K562 (cell line): Measurements from ENCODE around the gene NADK. TPM values are rescaled to one million over a fixed set of nuclear protein-coding genes. Genes with fewer than 3 reads are reported as not detected.

Experiments used
- ATAC-seq: fragments of 200-7000 bp; cut with Tn5 transposase; 3 replicates; pipeline ENCODE4 v1.9.1; 2020; ENCODE audit warnings: moderate library complexity
- BruUV-seq: library from RNA; stranded (reverse); fragments of 400-500 nt; replicated peaks from 2 replicates; lab custom pipeline; 2021; lab: Mats Ljungman, UMichigan
- CTCF ChIA-PET: fragments of 300-600 bp; formaldehyde crosslinking; extraction: SDS; loops from one replicate; lab custom pipeline; 2021; ENCODE audit warnings: low intra/inter-chr PET ratio; lab: Yijun Ruan, JAX
- POLR2A ChIA-PET: fragments of 300-600, 350-650 bp; sonication (Branson Sonifier 250); formaldehyde crosslinking; extraction: SDS; loops from one replicate; lab custom pipeline; 2021; ENCODE audit warnings: antibody characterized with exemption, inconsistent platforms; lab: Yijun Ruan, JAX
- DNase-seq, 4 experiments: peaks; one replicate each; pipeline versions ENCODE4 v3.0.0 to v3.0.0-alpha.2; 2011 to 2018; ENCODE audit warnings: low spot score in 3 of 4, mixed read lengths in 3 of 4; ENCODE audit errors: extremely low read depth in 1 of 4
- FAIRE-seq: peaks from 2 replicates; lab custom pipeline; 2011; peaks lifted over from hg19 to GRCh38; lab: Jason Lieb, UNC
- H2AFZ ChIP-seq: 2 replicates; pipeline ENCODE4 v1.6.0; 2011; ENCODE audit warnings: low read depth, low read length, control low read depth, inconsistent platforms
- H3K27ac ChIP-seq: fragments of 200-600 bp; 3 replicates; pipeline ENCODE4 v1.8.0; 2011; ENCODE audit warnings: low read depth, mild to moderate bottlenecking, control low read depth, inconsistent platforms, low read length, moderate library complexity, mixed read lengths; ENCODE audit errors: extremely low read depth
- H3K27me3 ChIP-seq, 2 experiments: fragments of 300-600 bp in 1 of 2; 2 replicates in 1 of 2; 3 replicates in 1 of 2; pipeline versions ENCODE4 v1.6.0 to v1.8.0; 2011; ENCODE audit warnings: inconsistent platforms in 2 of 2, low read length in 2 of 2, mild to moderate bottlenecking in 1 of 2, mixed read lengths in 1 of 2, moderate library complexity in 1 of 2; ENCODE audit not compliant: control insufficient read depth in 2 of 2, insufficient read depth in 2 of 2
- H3K36me3 ChIP-seq: fragments of 300-600 bp; 3 replicates; pipeline ENCODE4 v1.8.0; 2011; ENCODE audit warnings: mild to moderate bottlenecking, low read length, inconsistent platforms; ENCODE audit not compliant: control insufficient read depth, insufficient read depth
- H3K4me1 ChIP-seq, 2 experiments: fragments of 200-600 bp in 1 of 2; replicated peaks in 1 of 2; 2 replicates in 1 of 2; 3 replicates in 1 of 2; pipeline versions ENCODE4 v1.5.1 to v1.8.0; 2011; ENCODE audit warnings: inconsistent platforms in 2 of 2, low read length in 2 of 2, mild to moderate bottlenecking in 1 of 2, mixed read lengths in 1 of 2, moderate library complexity in 1 of 2; ENCODE audit not compliant: control insufficient read depth in 2 of 2, insufficient read depth in 2 of 2
- H3K4me2 ChIP-seq: 2 replicates; pipeline ENCODE4 v1.6.1; 2011; ENCODE audit warnings: low read length, control low read depth, inconsistent platforms, mixed read lengths; ENCODE audit not compliant: insufficient read depth
- H3K4me3 ChIP-seq: fragments of 200-600 bp; sonication (generic), shearing (Covaris generic); 2 replicates; pipeline ENCODE4 v1.5.1; 2016; ENCODE audit warnings: control low read depth, inconsistent platforms
- H3K79me2 ChIP-seq: fragments of 200-600 bp; 3 replicates; pipeline ENCODE4 v1.8.0; 2011; ENCODE audit warnings: low read length, inconsistent platforms; ENCODE audit not compliant: control insufficient read depth, insufficient read depth
- H3K9ac ChIP-seq, 2 experiments: 2 replicates each; pipeline versions ENCODE4 v1.6.0 to v1.6.1; 2011; ENCODE audit warnings: low read depth in 2 of 2, low read length in 2 of 2, control low read depth in 1 of 2, inconsistent platforms in 1 of 2, mild to moderate bottlenecking in 1 of 2, mixed read lengths in 1 of 2; ENCODE audit not compliant: insufficient read depth in 1 of 2
- H3K9me1 ChIP-seq: one replicate; pipeline ENCODE4 v1.6.0; 2011; ENCODE audit warnings: inconsistent platforms, mild to moderate bottlenecking, low read length, moderate library complexity; ENCODE audit not compliant: control insufficient read depth, insufficient read depth
- H3K9me3 ChIP-seq: replicated peaks from 2 replicates; pipeline ENCODE4 v1.5.1; 2011; ENCODE audit warnings: low read depth, low read length, inconsistent platforms; ENCODE audit not compliant: control insufficient read depth, insufficient read depth
- H4K20me1 ChIP-seq: replicated peaks from 2 replicates; pipeline ENCODE4 v1.6.1; 2011; ENCODE audit warnings: low read length, inconsistent platforms, mixed read lengths; ENCODE audit not compliant: control insufficient read depth, insufficient read depth
- HDAC2 ChIP-seq: fragments of 450-650 bp; IDR thresholded peaks from 2 replicates; pipeline ENCODE4 v1.6.1; 2016; ENCODE audit warnings: mild to moderate bottlenecking
- MTA2 ChIP-seq: fragments of 450-650 bp; IDR thresholded peaks from 2 replicates; pipeline ENCODE4 v1.6.1; 2016; ENCODE audit warnings: low read depth
- MTA3 ChIP-seq: fragments of 450-650 bp; formaldehyde crosslinking; IDR thresholded peaks from 2 replicates; pipeline ENCODE4 v1.6.1; 2017; ENCODE audit warnings: mild to moderate bottlenecking, borderline replicate concordance
- POLR2H ChIP-seq: IDR thresholded peaks from 2 replicates; pipeline ENCODE4 v1.6.1; 2016; ENCODE audit warnings: missing genetic modification characterization, low read depth, mild to moderate bottlenecking, control low read depth, missing compliant biosample characterization, moderate library complexity
- ZNF197 ChIP-seq: fragments of 200-800 bp; sonication (Bioruptor generic); IDR thresholded peaks from 2 replicates; pipeline ENCODE4 v1.6.1; 2016; ENCODE audit warnings: low read depth, missing genetic modification characterization, missing compliant biosample characterization
- ZNF212 ChIP-seq: fragments of 450-650 bp; formaldehyde crosslinking; IDR thresholded peaks from 2 replicates; pipeline ENCODE4 v1.4.0; 2020; ENCODE audit warnings: mild to moderate bottlenecking
- ZNF644 ChIP-seq: fragments of 200-800 bp; sonication (Bioruptor generic); IDR thresholded peaks from 2 replicates; pipeline ENCODE4 v1.6.1; 2016; ENCODE audit warnings: low read depth, missing genetic modification characterization, missing compliant biosample characterization
- WGBS: fragments of 100-300 bp; shearing (Covaris generic); methylation state at CpG from one replicate; pipeline ENCODE4 v1.1.6; 2016; ENCODE audit warnings: low coverage, mixed read lengths; ENCODE audit not compliant: insufficient coverage; ENCODE audit errors: missing lambda C conversion rate; 5-methylcytosine and 5-hydroxymethylcytosine counted together
- in situ Hi-C: fragments of 300-500 bp; cut with MboI; formaldehyde crosslinking; loops from 4 replicates; pipeline ENCODE4 v1.15.0; 2018; ENCODE audit warnings: inconsistent platforms, mixed read lengths
- intact Hi-C: fragments of 100-400 bp; cut with micrococcal nuclease; formaldehyde crosslinking; loops from 2 replicates; pipeline ENCODE4 v1.14.2; 2022
- polyA plus RNA-seq, 8 experiments: library from polyadenylated mRNA; depleted of rRNA in 4 of 8; stranded (reverse) in 5 of 8; unstranded in 3 of 8; fragments of >200 nt; fragmentation: Nextera tagmentation in 2 of 8; fragmentation: Illumina TruSeq in 1 of 8; extraction: Ambion mirVana in 2 of 8; extraction: Trizol in 1 of 8; gene quantifications; 2 replicates each; pipeline versions ENCODE4 v1.2.1 to v1.2.3, GENCODE V29; 2011 to 2014; ENCODE audit warnings: inconsistent platforms in 1 of 8, missing spikeins in 1 of 8
- total RNA-seq, 7 experiments: library from RNA; depleted of rRNA in 6 of 7; stranded (reverse); fragments of >200 nt in 6 of 7; fragmentation: Illumina TruSeq in 2 of 7; extraction: Trizol in 2 of 7; gene quantifications; 2 replicates each; pipeline versions ENCODE4 v1.2.1 to v1.2.3, GENCODE V29; 2011 to 2021; ENCODE audit warnings: low replicate concordance in 1 of 7
- TF ChIP-seq, protein P1 (sequence below): fragments of 450-650 bp; IDR thresholded peaks from 2 replicates; pipeline ENCODE4 v1.6.1; 2017; ENCODE audit warnings: mild to moderate bottlenecking, moderate library complexity

NADK gene
- total and polyA plus RNA-seq, 9 of the 15 experiments (the other 6 are each of a cell fraction or from before 2014, with no cell fraction given): 1.5 to 135 (median 75.1) TPM

DNA sequence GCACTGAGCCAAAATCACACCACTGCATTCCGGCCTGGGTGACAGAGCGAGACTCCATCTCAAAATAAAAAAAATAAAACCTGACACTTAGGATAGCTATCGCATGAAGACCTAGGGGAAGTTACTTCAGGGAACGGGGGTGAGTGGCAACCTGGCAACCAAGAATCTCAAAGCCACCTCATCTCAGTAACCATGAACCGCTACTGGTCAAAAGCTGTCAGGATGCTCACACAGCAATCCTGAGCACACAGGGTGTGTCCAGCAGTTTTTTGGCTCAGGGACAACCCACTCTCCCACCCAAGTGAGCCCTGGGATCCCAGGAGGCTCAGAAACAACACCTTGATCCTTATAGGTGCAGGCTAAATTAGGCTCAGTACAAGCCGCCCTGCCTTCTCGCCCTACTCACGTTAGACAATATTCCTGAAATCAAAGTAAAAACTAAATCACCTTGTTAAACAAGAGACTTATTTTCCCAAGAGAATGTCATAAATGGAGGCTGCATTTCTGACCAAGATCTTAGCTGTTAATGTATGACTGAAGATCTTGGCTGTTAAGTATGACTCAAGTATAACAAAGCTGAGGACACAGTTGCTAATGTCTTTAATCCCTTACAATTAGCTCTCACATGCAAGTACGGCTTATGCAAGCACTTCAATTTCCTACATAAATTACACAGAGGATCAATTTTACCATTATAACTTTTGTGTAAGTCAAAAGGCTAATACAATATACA, 48.3 kb upstream of the NADK start:
- TF ChIP-seq ZNF644: no peak
- TF ChIP-seq, protein P1, sequence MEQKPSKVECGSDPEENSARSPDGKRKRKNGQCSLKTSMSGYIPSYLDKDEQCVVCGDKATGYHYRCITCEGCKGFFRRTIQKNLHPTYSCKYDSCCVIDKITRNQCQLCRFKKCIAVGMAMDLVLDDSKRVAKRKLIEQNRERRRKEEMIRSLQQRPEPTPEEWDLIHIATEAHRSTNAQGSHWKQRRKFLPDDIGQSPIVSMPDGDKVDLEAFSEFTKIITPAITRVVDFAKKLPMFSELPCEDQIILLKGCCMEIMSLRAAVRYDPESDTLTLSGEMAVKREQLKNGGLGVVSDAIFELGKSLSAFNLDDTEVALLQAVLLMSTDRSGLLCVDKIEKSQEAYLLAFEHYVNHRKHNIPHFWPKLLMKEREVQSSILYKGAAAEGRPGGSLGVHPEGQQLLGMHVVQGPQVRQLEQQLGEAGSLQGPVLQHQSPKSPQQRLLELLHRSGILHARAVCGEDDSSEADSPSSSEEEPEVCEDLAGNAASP: no peak
- no peak for TF ChIP-seq POLR2H (tag)
- no peak for TF ChIP-seq HDAC2
- TF ChIP-seq ZNF197: no peak
- TF ChIP-seq MTA2: no peak
- no peak for TF ChIP-seq ZNF212 (CRISPR knock-in tag)
- TF ChIP-seq MTA3: no peak

More for the DNA sequence above, 48.3 kb upstream of the NADK start:
- Histone ChIP-seq H3K79me2 (peaks cover 28% of the 10 kb centered on the region; the same call in 2 of the 3 replicates), H3K27me3 (no peaks in the 10 kb centered on the region), H3K4me2 (no peak overlapping the region), H4K20me1 (no peaks in the 10 kb centered on the region; the same call in 1 of the 2 replicates), H3K9me3 (no peaks in the 10 kb centered on the region), H3K36me3 (peaks cover 59% of the 10 kb centered on the region), H3K4me1 (no peaks in the 10 kb centered on the region), H3K4me3 (no peak overlapping the region), H3K9ac (no peak overlapping the region), H3K27ac (no peak overlapping the region), H3K9me1 (peaks cover 3% of the 10 kb centered on the region), H2AFZ (no peak overlapping the region)
- in situ Hi-C loops: no loop called here
- DNase-seq: no peak
- WGBS: 91% methylated on average over 9 of the region's 9 CpGs
- no peak for FAIRE-seq
- intact Hi-C loops: no loop called here
- POLR2A ChIA-PET: interaction anchor here (0.8 to 1.7 kb wide), 4 partner anchors 17 to 53 kb away, joined by 3 to 5 read pairs (median 3); no protein-coding TSS in a partner anchor
- no peak for ATAC-seq
- no TSS peak for BruUV-seq
- CTCF ChIA-PET: no interaction called here
